WERI-Rb-1 (cell line): ENCODE measurements around the gene GUCA1C.

Source experiments
- DNase-seq: peaks from one replicate; pipeline ENCODE4 v3.0.0-alpha.2; 2020
- H3K27ac ChIP-seq: fragments of 250-450 bp; sonication (Bioruptor Pico); 2 replicates; pipeline ENCODE4 v1.5.1; 2020; ENCODE audit warnings: mild to moderate bottlenecking, moderate library complexity
- H3K27me3 ChIP-seq: fragments of 250-450 bp; sonication (Bioruptor Pico); 2 replicates; pipeline ENCODE4 v1.5.1; 2021; ENCODE audit warnings: mild to moderate bottlenecking, low read depth, moderate library complexity; ENCODE audit not compliant: insufficient read depth, severe bottlenecking
- H3K36me3 ChIP-seq: fragments of 250-450 bp; sonication (Bioruptor Pico); 2 replicates; pipeline ENCODE4 v1.5.1; 2020; ENCODE audit warnings: mild to moderate bottlenecking, moderate library complexity
- H3K4me3 ChIP-seq: 2 replicates; pipeline ENCODE4 v1.5.1; 2011; ENCODE audit warnings: low read depth, mild to moderate bottlenecking, control low read depth, low read length
- H3K9me3 ChIP-seq: fragments of 250-450 bp; sonication (Bioruptor Pico); 2 replicates; pipeline ENCODE4 v1.5.1; 2021; ENCODE audit warnings: mild to moderate bottlenecking, moderate library complexity; ENCODE audit not compliant: severe bottlenecking
- CTCF ChIP-seq: IDR thresholded peaks from 2 replicates; pipeline ENCODE4 v1.5.1; 2011; ENCODE audit warnings: low read depth, mild to moderate bottlenecking, control low read depth, inconsistent platforms, low read length

Gene GUCA1C

GRCh38 chr3:108862865-108863798, 90.5 kb downstream of the GUCA1C start:
- no peaks in the 10 kb centered on the region for H3K9me3 ChIP-seq
- H3K27me3 ChIP-seq, result no peaks in the 10 kb centered on the region
- no peak for TF ChIP-seq CTCF
- no peak overlapping the region for H3K27ac ChIP-seq
- DNase-seq, result no peak
- no peaks in the 10 kb centered on the region for H3K36me3 ChIP-seq
- no peak overlapping the region for H3K4me3 ChIP-seq

GRCh38 chr3:108861401-108861800, 92.3 kb downstream of the GUCA1C start:
- Histone ChIP-seq H3K4me3 (no peak overlapping the region), H3K9me3 (no peaks in the 10 kb centered on the region), H3K36me3 (no peaks in the 10 kb centered on the region), H3K27ac (no peak overlapping the region), H3K27me3 (no peaks in the 10 kb centered on the region)
- DNase-seq, result no peak
- no peak for TF ChIP-seq CTCF
